Esophagus muscularis mucosa (tissue), 4 donors: ENCODE results near the gene RXRA.

Experiments used
- EP300 ChIP-seq: sonication (generic); formaldehyde crosslinking; IDR thresholded peaks from one replicate; pipeline ENCODE4 v1.6.1; 2017; ENCODE audit warnings: antibody characterized with exemption
- POLR2A ChIP-seq: fragments of 450-650 bp; IDR thresholded peaks from one replicate; pipeline ENCODE4 v1.6.1; 2017; ENCODE audit warnings: antibody characterized with exemption, moderate library complexity, mild to moderate bottlenecking, low read depth
- POLR2AphosphoS5 ChIP-seq, 2 donors: sonication (generic); formaldehyde crosslinking; IDR thresholded peaks; one replicate each; pipeline ENCODE4 v1.6.1; 2017; ENCODE audit warnings: antibody characterized with exemption in 2 of 2
- TF ChIP-seq, protein P1 (sequence below), 3 experiments: fragments of 200-600 bp in 2 of 3; fragments of 450-650 bp in 1 of 3; sonication (generic) in 2 of 3; IDR thresholded peaks; one replicate each; pipeline ENCODE4 v1.5.1; 2017 to 2019; ENCODE audit warnings: antibody characterized with exemption in 3 of 3, mild to moderate bottlenecking in 2 of 3, moderate library complexity in 1 of 3

- TF ChIP-seq EP300 (no peak), POLR2A (no peak), POLR2AphosphoS5 (IDR thresholded peaks at IDR 0.05) (no peak)
- TF ChIP-seq, protein P1, sequence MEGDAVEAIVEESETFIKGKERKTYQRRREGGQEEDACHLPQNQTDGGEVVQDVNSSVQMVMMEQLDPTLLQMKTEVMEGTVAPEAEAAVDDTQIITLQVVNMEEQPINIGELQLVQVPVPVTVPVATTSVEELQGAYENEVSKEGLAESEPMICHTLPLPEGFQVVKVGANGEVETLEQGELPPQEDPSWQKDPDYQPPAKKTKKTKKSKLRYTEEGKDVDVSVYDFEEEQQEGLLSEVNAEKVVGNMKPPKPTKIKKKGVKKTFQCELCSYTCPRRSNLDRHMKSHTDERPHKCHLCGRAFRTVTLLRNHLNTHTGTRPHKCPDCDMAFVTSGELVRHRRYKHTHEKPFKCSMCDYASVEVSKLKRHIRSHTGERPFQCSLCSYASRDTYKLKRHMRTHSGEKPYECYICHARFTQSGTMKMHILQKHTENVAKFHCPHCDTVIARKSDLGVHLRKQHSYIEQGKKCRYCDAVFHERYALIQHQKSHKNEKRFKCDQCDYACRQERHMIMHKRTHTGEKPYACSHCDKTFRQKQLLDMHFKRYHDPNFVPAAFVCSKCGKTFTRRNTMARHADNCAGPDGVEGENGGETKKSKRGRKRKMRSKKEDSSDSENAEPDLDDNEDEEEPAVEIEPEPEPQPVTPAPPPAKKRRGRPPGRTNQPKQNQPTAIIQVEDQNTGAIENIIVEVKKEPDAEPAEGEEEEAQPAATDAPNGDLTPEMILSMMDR (IDR thresholded peaks at IDR 0.05), result no peak
Observed at GRCh38 chr9:134477342-134477925, 151.2 kb downstream of the RXRA start.
